Liver (tissue), 3 donors: ENCODE data around the gene GRIN1.

ENCODE experiments used
- CTCF ChIP-seq: fragments of 150-350 bp; IDR thresholded peaks from 2 replicates; pipeline ENCODE4 v1.5.1; 2017; ENCODE audit warnings: improper control_type of control experiment, low read depth, low read length; ENCODE audit not compliant: missing input control
- RAD21 ChIP-seq, 2 donors: IDR thresholded peaks; 2 replicates each; pipeline ENCODE4 v1.6.1; 2016; ENCODE audit warnings: antibody characterized with exemption in 2 of 2, mild to moderate bottlenecking in 2 of 2
- REST ChIP-seq: IDR thresholded peaks from 2 replicates; pipeline ENCODE4 v1.6.1; 2016; ENCODE audit warnings: antibody characterized with exemption, mild to moderate bottlenecking
- RXRA ChIP-seq, 2 donors: IDR thresholded peaks; 2 replicates each; pipeline ENCODE4 v1.6.1; 2017 to 2018; ENCODE audit warnings: antibody characterized with exemption in 2 of 2, mild to moderate bottlenecking in 1 of 2
- SP1 ChIP-seq: IDR thresholded peaks from 2 replicates; pipeline ENCODE4 v1.6.1; 2018; ENCODE audit warnings: antibody characterized with exemption, mild to moderate bottlenecking
- TAF1 ChIP-seq: conservative IDR thresholded peaks from 2 replicates; pipeline ENCODE4 v1.6.1; 2016; ENCODE audit warnings: antibody characterized with exemption, mild to moderate bottlenecking
- YY1 ChIP-seq: IDR thresholded peaks from 2 replicates; pipeline ENCODE4 v1.6.1; 2016; ENCODE audit warnings: antibody characterized with exemption, mild to moderate bottlenecking
- donor health status: healthy.
- donor health status: healthy.

- TF ChIP-seq CTCF, result no peak
- TF ChIP-seq SP1, result no peak
- no peak for TF ChIP-seq RAD21 (IDR thresholded peaks at IDR 0.05)
- TF ChIP-seq REST, result no peak
- no peak for TF ChIP-seq YY1
- TF ChIP-seq TAF1, result no peak
- TF ChIP-seq RXRA (IDR thresholded peaks at IDR 0.05), result no peak
Observed at GRCh38 chr9:137199411-137200121, 60.6 kb downstream of the GRIN1 start.
